HG03175 (cell line): ENCODE measurements around the gene ACOXL.
"Not testable (repeated sequence)": the region's sequence is repeated elsewhere in the genome, so short reads cannot be mapped to it uniquely, and the experiment has no call there.

Experiments
- ATAC-seq: cut with Tn5 transposase; IDR thresholded peaks from one replicate; pipeline ENCODE4 v1.9.1; 2021; ENCODE audit warnings: mild to moderate bottlenecking, moderate library complexity; ENCODE audit not compliant: unreplicated experiment

The ACOXL gene

DNA sequence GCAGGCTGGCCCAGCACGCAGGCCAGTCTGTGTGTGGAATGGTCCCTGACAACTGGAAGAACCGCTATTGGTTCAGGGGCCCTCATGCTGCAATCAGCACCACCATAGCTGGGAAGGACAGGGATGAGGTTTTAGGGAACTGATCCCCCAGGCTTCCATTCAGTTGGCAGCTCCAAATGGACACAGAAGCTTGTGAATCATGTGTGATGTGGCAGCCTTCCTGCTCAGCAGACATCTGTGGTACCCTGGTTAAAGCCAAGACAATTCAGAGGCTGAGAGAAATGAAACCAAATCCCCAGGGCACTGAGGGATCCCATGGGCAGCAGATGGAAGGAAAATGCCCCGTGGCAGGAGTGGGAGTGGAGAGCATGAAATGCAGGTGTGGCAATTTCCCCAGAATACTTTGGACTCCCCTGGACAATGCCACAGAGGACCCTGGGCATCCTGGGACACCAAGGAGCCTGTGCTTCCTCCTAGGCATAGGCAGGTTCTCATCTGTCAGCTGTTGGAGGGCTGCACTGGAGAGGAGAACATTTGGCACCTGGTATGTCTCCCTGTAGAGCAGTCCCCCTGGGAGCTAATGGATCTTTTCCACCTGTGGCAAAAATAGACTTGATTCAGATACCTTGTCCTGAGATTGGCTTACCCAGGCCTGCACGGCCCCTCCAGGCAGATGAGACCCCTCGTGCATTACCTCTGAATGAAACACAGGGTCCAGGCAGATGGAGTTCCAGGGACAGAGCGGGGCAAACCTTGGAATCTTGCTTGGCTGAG lies 226.2 kb downstream of the ACOXL start:
- no peak for ATAC-seq

DNA sequence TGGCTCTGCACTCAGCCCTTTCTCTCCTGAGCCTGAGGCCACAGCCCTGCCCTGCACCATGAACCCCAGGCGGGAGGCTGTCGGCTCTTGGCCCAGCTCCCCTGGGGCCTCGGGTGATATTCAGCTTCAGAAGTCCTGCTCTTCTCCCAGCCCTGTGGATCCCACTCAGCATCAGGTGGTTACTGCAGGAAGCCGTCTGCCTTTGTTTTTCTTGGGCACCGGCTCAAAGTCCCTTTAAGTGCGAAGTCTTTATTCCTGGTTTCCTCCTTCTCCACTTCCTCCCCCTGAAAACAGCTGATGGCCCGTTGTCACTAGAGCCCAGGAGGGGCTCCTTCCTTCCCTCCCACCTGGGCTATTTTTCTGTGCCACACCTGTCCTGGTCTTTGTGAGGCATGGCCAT lies 226.8 kb downstream of the ACOXL start:
- no peak for ATAC-seq

DNA sequence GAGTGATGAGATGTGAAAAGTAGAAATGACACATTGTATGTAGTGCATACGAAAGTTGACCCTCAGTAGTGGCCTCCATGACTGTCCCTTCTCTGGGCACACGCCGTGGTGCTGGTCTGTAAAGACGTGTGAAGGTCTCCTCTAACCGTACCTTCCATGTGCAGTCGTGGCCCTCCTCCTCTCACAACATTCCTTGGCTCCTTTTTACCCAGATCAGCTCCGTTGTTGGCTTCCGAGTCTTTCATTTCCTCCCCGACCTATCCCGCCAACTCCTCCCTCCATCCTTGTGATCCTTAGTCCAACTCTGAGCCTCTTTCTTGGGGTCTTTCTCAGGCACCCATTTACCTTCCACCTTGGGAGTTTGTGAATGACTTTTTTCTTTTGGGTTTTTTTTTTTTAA lies 227.9 kb downstream of the ACOXL start:
- ATAC-seq = no peak

DNA sequence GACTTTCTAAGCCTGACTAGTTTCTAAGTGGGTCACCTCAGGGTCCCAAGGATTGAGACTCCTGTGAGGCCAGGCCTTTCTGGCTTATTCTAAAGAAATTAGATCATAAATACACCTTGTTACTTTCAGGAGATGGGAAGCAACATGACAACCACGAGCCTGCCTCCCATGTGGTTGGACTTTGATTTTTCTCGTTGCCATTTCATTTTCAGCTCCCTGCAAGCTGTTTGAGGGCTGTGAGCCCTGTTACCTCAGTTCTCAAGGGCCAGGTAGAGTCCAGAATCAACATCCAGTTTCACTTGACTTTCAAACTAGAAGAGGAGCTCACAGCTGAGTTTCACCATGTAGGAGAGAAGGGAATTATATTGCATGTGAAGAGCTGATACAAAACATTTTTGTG lies 228.6 kb downstream of the ACOXL start:
- no peak for ATAC-seq

DNA sequence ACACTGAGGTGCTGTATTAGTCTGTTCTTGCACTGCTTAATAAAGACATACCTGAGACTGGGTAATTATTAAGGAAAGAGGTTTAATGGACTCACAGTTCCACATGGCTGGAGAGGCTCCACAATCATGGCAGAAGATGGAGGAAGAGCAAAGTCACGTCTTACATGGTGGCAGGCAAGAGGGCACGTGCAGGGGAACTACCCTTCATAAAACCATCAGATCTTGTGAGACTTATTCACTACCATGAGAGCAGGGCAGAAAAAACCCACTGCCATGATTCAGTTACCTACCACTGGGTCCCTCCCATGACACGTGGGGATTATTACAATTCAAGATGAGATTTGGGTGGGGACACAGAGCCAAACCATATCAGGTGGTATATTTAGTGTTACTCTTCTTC lies 229.3 kb downstream of the ACOXL start:
- ATAC-seq = not testable (repeated sequence)

DNA sequence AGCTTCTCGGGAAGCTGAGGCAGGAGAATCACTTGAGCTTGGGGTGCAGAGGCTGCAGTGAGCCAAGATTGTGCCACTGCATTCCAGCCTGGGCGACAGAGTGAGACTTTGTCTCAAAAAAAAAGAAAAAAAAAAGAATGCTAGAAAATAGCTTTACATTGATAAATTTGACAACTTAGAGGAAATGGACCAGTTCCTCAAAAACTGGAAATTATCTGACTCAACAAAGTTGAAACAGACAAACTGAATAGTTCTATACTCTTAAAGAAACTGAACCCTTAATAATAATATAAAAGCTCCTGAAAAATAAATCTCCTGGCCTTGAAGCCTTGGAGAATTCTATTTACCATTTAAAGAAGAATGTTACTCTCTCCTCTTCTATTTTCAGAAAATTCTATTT lies 237.3 kb downstream of the ACOXL start:
- no peak for ATAC-seq

DNA sequence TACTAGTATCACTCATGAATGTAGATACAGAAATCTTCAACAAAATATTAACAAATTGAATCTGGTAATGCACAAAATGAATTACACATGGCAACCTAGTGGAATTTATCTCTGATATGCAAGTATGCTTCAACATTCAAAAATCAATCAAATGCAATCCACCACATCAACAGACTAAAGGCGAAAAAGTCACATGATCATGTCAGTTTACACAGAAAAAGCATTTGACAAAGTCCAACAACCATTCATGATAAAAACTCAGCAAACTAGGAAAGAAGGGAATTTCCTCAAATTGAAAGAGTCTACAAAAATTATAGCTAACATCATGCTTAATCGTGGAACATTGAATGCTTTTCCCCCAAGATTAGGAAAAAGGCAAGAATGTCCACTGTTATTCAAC lies 237.8 kb downstream of the ACOXL start:
- no peak for ATAC-seq

DNA sequence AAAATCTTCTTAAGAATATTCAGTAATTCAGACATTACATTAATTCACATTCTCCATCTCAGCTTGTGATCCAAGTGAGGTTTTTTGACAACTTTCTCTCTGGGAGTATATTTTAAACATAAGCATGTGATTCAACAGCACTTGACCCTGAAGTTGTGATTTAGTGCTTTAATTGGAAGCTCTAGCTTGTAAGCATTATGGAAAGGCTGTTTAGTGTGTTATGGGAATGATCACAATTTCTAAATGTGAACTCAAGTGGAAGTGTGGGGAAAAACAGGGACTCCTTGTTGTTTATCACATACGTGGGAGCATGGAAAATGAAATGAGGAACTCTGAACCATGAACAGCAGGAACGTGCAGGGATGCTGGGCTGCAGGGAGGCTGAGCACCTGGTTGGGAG lies 239.4 kb downstream of the ACOXL start:
- ATAC-seq = no peak

DNA sequence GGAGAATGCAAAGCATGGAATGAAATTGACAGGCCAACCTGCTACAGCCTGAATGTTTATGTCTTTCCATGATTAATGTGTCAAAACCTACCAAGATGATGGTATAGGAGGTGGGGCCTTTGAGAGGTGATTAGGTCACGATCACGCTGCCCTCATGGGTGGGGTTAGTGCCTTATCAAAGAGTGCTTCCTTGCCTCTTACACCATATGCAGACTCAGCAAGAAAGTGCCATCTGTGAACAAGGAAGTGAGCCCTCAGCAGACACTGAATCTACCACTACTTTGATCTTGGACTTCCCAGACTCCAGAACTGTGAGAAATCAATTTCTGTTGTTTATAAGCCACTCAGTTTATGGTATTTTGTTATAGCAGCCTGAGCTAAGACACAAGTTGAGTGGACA lies 240.9 kb downstream of the ACOXL start:
- ATAC-seq = no peak

DNA sequence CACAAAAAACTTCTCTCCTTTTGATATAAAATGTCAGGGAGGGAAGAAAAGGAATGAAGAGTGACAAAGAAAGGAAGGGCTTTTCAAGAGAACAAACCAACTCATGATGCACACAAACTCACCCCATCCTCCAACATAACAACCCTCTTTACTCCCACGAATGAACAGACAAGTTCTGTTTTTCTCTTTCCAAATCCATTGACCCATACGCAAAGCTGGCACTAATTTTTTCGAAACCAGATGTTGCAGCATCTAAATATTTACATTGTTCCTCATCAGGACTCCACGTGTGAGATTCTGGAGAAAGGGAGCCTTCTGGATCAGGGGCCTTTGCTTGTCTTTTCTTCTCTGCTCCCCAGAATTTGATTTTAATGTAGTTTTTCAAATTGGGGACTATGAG lies 245.0 kb downstream of the ACOXL start:
- no peak for ATAC-seq

DNA sequence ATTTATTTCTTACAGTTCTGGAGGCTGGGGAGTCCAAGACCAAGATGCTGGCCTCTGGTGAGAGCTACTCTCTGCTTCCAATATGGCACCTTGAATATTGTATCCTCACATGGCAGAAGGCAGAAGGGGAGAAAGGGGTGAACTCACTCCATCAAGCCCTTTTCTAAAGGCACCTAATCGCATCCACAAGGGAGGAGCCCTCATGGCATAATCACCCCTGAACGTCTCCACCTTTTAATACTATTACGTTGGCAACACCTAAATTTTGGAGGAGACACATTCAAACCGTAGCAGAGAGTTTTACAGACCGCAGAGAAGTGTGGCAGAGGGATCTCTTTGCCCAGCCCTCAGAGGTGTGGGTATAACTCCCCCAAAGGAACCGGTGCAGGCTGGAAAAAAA lies 245.8 kb downstream of the ACOXL start:
- no peak for ATAC-seq

DNA sequence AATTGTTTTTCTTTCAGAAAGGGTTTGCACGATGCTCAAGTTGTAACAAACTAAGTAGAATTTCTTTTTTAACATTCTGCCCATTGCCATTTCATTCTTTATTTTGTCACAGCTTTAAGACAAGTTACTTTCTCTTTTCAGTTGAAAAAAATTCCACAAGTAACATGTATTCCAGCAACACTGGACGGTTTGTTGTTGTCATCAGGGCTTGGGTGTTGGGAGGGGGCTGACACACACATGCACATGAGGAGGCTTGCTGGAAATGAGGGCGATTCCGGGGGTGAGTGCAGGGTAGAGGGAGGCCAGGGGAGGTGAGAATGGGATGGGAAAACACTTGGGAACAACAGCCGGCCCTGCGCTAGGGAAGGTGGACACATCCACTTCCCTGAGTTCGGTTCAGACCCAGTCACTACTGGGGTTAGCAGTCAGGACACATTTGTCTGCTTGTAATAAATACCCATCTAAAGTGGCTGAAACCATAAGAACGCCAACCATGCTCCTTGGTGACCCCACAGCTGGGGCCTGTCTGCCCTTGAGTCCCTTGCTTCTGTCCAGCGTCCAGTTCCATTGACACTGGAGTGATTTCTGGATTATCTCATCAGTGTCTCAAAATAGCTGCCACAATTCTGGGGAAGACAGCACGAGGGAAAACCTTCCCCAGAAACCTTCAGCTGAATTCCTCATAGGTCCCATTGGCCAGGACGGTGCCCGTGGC lies 246.5 kb downstream of the ACOXL start:
- ATAC-seq = no peak

DNA sequence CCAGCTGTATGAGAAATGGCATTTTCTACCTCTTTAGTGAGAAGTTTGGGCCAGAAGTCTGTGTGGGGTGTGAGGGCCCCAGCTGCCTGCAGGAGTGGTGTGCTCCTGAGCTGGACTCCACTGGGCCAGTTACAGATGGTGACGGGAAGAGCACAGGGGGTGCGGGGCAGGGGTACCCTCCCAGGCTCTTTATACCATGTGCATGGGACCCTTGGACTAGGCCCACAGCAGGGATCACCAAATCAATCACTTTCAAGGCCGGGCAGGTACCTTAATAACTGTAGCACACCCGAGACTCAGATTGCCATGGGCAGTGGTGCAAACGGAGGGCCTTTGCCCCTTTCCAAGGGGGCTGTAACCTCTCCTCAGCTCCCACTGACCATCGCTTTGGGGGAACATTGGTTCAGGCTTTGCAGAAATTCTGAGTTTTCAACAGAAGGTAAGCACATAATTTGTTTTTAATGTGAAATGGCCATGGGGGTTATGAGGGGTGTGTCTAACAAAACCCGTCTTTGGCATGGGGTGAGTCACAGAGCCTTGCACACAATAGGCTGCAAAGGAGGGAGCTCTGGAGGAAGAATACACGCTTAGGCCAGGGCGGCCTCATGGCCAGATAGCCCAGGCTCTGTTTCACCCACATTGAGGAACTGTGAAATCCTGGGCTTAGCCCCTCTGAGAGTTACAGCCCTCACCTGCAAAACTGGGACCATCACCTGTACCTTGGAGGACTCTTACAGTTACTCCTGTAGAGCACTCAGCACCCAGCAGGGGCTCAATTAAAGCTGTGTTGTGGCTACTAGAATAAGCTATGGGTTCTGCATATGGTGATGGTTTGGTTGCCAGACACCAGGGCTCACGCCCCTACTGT lies 247.3 kb downstream of the ACOXL start:
- no peak for ATAC-seq

DNA sequence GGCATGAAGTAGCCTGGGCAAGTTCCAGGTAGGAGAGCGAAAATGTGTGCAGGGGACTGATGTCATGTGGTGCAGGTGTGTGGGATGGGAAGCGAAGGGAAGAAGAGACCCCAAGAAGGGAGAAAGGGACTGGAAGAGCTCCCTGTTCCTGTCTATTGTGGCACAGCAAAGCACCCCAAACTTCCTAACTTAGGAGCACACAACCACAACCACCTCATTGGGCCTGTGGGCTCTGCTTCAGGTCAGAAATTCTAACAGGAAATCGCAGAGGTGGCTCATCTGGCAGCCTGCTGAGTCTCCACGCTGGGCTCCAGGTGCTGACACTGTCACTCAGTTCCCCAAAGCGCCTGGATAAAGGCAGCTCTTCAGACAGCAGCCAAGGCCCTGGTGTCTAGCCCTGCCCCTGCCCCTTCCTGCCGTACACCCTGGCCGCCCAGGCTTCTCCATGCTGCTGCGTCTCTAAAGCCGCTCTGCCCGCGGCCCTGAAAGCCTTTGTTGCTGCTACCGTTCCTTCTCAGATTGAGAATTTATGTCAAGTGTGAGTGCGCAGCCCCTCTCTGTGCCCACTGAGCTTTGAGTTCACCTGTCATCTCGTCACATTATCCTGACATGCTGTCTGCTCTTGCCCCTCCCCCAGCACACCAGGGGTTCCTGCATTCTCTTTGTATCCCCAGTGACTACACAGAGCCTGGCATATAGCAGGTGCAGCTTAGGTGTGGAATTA lies 248.1 kb downstream of the ACOXL start:
- no peak for ATAC-seq

DNA sequence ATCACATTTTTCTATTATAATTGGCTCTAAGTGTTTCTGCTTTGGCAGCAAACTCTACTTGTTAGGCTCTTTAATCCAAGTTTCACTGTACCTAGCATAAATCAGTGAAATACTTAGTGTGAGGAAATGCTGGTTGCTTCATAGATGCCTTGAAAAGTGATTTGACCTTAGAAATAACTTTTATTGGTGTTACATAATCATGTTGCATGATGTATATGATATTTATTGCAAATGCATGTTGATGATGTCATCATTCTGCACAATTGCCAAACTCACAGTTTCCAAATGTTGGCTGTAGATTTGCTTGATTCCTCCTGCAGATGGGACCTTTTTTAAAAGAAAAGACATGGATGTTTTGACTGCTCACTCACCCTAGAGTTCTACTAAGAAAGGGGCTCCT lies 250.8 kb downstream of the ACOXL start:
- ATAC-seq = no peak

DNA sequence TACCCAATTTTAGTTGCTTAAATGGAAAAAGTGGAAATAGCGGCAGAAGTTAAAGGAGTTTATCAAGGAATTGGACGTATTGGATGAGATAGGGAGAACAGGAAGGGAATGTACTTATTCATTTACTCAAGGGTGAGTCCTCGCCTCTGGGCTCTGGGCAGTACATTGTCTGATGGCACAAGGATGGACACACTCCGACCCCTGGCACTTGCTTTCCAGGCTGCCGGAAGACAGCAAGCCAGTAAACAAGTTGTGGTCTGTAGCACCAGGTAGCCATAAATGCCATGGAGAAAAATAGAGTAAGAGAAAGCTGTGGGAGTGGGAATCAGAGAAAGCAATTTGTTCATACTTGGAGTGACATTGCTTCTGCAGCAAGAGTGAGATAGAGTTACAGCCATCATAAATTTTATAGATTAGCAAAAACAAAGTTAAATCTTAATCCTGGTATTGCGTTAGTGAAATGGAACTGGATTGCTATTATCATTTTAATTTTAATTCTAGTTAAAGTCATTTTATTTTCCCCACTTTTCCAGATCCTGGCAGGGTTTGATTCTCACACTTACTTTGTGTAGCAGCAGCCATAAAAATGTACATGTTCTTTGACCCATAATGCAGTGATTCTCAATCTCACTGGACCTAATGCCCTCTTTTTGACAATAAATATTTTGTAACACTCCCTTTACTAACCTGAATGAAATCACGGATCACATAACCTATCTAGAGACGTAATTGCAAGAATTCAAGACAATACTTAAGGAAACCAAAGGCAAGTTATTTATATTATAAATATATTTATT lies 252.5 kb downstream of the ACOXL start:
- ATAC-seq = no peak

DNA sequence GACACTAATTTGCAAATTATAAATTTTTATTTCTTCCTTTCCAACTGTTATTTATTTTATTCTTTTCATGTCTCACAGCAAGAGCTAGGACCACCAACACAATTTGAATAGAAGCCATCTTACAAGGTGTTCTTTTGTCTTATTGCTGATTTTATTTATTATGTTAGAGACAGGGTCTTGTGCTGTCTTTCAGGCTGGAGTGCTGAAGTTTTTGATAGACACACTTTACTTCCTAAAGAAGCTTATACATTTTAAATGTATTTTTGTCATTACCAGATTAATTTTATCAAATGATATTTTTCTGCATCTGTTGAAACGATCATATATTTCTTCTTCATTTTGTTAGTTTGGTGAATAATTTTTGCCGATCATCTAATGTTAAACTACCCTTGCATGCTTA lies 258.1 kb downstream of the ACOXL start:
- ATAC-seq = no peak

DNA sequence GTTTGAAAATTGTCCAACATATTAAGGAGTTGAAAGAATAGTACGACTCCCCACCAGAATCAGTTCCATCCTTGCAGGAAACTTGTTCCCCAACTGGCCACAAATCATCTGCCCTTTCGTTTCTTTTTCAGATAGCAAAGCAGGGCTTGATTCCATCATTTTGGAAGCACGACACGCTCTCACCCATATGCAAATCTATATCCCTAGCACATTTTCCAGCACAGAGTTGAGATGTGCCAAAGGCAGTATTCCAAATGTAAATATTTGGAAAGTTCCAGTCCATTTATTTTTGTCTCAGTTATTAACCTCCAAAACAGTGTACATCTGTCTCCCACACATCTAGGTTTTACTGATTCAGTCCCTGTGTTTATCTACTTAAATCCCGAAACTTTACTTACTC lies 259.5 kb downstream of the ACOXL start:
- no peak for ATAC-seq

DNA sequence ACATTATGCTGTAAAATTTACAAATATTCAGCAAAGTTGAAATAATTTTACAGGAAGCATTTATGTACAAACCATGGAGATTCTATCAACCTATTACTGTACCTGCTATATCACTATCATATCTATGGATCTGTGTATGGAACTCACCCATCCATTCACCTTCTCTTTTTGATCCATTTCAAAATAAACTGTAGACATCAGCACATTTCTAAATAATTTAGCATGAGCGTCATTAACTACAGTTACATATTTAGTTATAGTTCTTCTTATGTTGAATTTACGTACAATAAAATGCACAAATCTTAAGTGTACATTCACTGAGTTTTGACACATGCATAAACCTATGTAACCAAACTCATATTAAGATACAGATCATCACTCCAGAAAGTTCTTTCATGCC lies 260.5 kb downstream of the ACOXL start:
- ATAC-seq = no peak

DNA sequence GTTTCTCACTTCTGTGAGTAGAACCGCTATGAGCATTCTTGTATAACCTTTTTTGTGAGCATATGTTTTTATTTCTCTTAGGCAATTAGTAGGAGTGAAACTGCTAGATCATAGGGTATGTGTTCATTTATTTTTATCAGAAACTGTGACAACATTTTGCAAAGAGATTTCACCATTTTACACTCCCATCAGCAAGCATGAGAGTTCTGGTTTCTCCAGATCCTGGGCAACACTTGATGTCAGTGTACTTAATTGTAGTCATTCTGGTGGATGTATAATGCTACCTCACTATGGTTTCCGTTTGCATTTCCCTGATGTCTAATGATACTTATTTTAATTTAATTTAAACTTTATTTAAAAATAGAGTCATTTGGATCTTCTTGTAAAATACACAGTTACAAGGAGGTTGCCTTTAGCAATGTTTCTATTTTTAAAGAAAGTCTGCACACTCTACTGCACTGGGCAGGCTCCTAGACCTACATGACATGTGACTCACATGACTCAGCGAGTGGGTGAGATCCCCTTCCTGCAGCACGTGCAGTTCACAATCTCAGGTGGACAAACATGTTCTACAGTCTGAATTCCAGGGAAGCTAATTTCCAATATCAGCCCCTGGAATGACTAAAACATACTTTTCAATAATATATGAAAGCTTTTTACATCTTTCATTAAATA lies 261.3 kb downstream of the ACOXL start:
- no peak for ATAC-seq
